ENCODE data around the gene CDV3.

DNA sequence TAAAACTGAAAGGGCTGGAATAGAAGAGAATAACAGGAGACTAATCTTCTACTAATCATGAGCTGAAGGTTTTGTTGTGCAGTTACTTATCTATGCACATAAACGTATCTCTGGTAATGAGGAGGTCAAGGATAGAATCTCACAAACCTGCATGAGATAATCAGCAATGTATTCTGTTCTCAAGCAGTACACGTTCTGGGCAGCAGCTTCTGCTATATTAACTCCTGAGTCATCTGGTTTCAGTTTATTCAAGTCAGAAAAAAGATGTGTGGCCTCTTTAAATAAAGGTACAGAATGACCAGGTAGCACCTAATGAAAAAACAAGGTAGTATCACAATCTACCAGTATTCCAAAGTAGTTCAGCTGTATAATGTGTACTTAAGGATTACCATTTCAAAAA, 34.9 kb downstream of the CDV3 start:
- TF ChIP-seq EZH2 (IDR thresholded peaks at IDR 0.05; ENCODE audit: low read depth), result no peak
- TF ChIP-seq, protein P1, sequence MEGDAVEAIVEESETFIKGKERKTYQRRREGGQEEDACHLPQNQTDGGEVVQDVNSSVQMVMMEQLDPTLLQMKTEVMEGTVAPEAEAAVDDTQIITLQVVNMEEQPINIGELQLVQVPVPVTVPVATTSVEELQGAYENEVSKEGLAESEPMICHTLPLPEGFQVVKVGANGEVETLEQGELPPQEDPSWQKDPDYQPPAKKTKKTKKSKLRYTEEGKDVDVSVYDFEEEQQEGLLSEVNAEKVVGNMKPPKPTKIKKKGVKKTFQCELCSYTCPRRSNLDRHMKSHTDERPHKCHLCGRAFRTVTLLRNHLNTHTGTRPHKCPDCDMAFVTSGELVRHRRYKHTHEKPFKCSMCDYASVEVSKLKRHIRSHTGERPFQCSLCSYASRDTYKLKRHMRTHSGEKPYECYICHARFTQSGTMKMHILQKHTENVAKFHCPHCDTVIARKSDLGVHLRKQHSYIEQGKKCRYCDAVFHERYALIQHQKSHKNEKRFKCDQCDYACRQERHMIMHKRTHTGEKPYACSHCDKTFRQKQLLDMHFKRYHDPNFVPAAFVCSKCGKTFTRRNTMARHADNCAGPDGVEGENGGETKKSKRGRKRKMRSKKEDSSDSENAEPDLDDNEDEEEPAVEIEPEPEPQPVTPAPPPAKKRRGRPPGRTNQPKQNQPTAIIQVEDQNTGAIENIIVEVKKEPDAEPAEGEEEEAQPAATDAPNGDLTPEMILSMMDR (conservative IDR thresholded peaks at IDR 0.05), result no peak

All from PC-9 (cell line).